ENCODE results near the gene ANXA3. TPM values are rescaled to one million over a fixed set of nuclear protein-coding genes. Genes with fewer than 3 reads are reported as not detected.

The ANXA3 gene
- polyA plus RNA-seq, 3 donors = 0.31 to 0.64 (median 0.55) TPM

GRCh38 chr4:78644063-78644691 lies 92.6 kb downstream of the ANXA3 start:
- Mint-ChIP-seq H3K4me3 (no peak overlapping the region), H3K9me3 (no peaks in the 10 kb centered on the region), H3K4me1 (peaks cover 55% of the 10 kb centered on the region), H3K27me3 (ENCODE audit: low read depth in 3 of 3) (peaks cover 0 to 2% (median 0%) of the 10 kb centered on the region in 3 donors), H3K36me3 (no peaks in the 10 kb centered on the region), H3K27ac (no peak overlapping the region)
- DNase-seq = no peak
- TF ChIP-seq CTCF (IDR thresholded peaks at IDR 0.05) = no peak
- H3K9me3 ChIP-seq (replicated peaks in 1 of 2; ENCODE audit: control insufficient read depth in 1 of 2, insufficient read depth in 1 of 2, low read length in 2 of 2) = no peaks in the 10 kb centered on the region
- intact Hi-C loops (cut with micrococcal nuclease) = loop anchor here (2.0 to 10.0 kb wide), 2 partner anchors 131 kb away; partner anchors contain the start of gene BMP2K (in 1 of the 2)
- no peak overlapping the region for H3K27ac ChIP-seq (ENCODE audit: low read depth in 1 of 2, low read length in 2 of 2)
- no peak overlapping the region for H3K9ac ChIP-seq (ENCODE audit: insufficient read depth, low read length, poor library complexity, severe bottlenecking)
- no peaks in the 10 kb centered on the region for H3K79me2 ChIP-seq (ENCODE audit: insufficient read depth, low read length)
- no peaks in the 10 kb centered on the region for H3K27me3 ChIP-seq (ENCODE audit: control insufficient read depth in 2 of 2, insufficient read depth in 2 of 2, low read length in 2 of 2)
- no peaks in the 10 kb centered on the region for H4K20me1 ChIP-seq (ENCODE audit: insufficient read depth, low read length)
- no peak overlapping the region for H3K4me3 ChIP-seq (replicated peaks in 1 of 3; ENCODE audit: low read depth in 2 of 3, low read length in 3 of 3)
- no peaks in the 10 kb centered on the region for H3K36me3 ChIP-seq (replicated peaks in 1 of 2; ENCODE audit: control insufficient read depth in 1 of 2, insufficient read depth in 2 of 2, low read length in 2 of 2)
- no peak overlapping the region for H3K4me2 ChIP-seq (replicated peaks; ENCODE audit: extremely low read depth, low read length, poor library complexity, severe bottlenecking)
- H2AFZ ChIP-seq (ENCODE audit: insufficient read depth, low read depth, low read length, poor library complexity, severe bottlenecking) = no peak overlapping the region
- peaks cover 35 to 57% of the 10 kb centered on the region in 2 donors for H3K4me1 ChIP-seq (ENCODE audit: control insufficient read depth in 1 of 2, insufficient read depth in 2 of 2, low read length in 2 of 2)

- Histone ChIP-seq H3K9me3 (replicated peaks in 1 of 2; ENCODE audit: control insufficient read depth in 1 of 2, insufficient read depth in 1 of 2, low read length in 2 of 2) (no peaks in the 10 kb centered on the region), H3K79me2 (ENCODE audit: insufficient read depth, low read length) (no peaks in the 10 kb centered on the region), H3K36me3 (replicated peaks in 1 of 2; ENCODE audit: control insufficient read depth in 1 of 2, insufficient read depth in 2 of 2, low read length in 2 of 2) (no peaks in the 10 kb centered on the region), H4K20me1 (ENCODE audit: insufficient read depth, low read length) (no peaks in the 10 kb centered on the region), H3K4me1 (ENCODE audit: control insufficient read depth in 1 of 2, insufficient read depth in 2 of 2, low read length in 2 of 2) (peaks cover 41 to 62% of the 10 kb centered on the region in 2 donors), H3K27ac (ENCODE audit: low read depth in 1 of 2, low read length in 2 of 2) (peak overlapping the region in 1 of 2 donors; percentile 80), H3K4me2 (replicated peaks; ENCODE audit: extremely low read depth, low read length, poor library complexity, severe bottlenecking) (peak overlapping the region; percentile 59), H3K9ac (ENCODE audit: insufficient read depth, low read length, poor library complexity, severe bottlenecking) (no peak overlapping the region), H3K27me3 (ENCODE audit: control insufficient read depth in 2 of 2, insufficient read depth in 2 of 2, low read length in 2 of 2) (no peaks in the 10 kb centered on the region), H2AFZ (ENCODE audit: insufficient read depth, low read depth, low read length, poor library complexity, severe bottlenecking) (no peak overlapping the region), H3K4me3 (replicated peaks in 1 of 3; ENCODE audit: low read depth in 2 of 3, low read length in 3 of 3) (peak overlapping the region in 1 of 3 experiments; percentile 51)
- H3K4me3 Mint-ChIP-seq = no peak overlapping the region
- H3K4me1 Mint-ChIP-seq = peaks cover 62% of the 10 kb centered on the region
- no peaks in the 10 kb centered on the region for H3K9me3 Mint-ChIP-seq
- H3K36me3 Mint-ChIP-seq = no peaks in the 10 kb centered on the region
- DNase-seq = peak; percentile 65 to 87 (median 83)
- no CpG with 5 or more reads among the region's 4 CpGs for WGBS (ENCODE audit: insufficient coverage)
- peak; percentile 95 for TF ChIP-seq CTCF (IDR thresholded peaks at IDR 0.05)
- peak overlapping the region in 6 of 7 donors; percentile 85 to 96 (median 94) for H3K27ac Mint-ChIP-seq
- peaks cover 0 to 2% (median 0%) of the 10 kb centered on the region in 3 donors for H3K27me3 Mint-ChIP-seq (ENCODE audit: low read depth in 3 of 3)
- intact Hi-C loops (cut with micrococcal nuclease) = loop anchor here (2.0 to 10.0 kb wide), 2 partner anchors 130 kb away; partner anchors contain the start of gene BMP2K (in 1 of the 2)
Observed at GRCh38 chr4:78644744-78645330, 93.3 kb downstream of the ANXA3 start.
